Measurements from ENCODE around the gene CTSW.
A peak's percentile ranks its signal among the peaks of the same experiment; 100 is the strongest.

Gene CTSW

GRCh38 chr11:65921033-65921555 lies 41.5 kb downstream of the CTSW start:
- H3K4me3 ChIP-seq (ENCODE audit: control insufficient read depth, low read depth, low read length): peak overlapping the region; percentile 74
- DNase-seq (ENCODE audit: low read depth): no peak
- TF ChIP-seq, protein P1, sequence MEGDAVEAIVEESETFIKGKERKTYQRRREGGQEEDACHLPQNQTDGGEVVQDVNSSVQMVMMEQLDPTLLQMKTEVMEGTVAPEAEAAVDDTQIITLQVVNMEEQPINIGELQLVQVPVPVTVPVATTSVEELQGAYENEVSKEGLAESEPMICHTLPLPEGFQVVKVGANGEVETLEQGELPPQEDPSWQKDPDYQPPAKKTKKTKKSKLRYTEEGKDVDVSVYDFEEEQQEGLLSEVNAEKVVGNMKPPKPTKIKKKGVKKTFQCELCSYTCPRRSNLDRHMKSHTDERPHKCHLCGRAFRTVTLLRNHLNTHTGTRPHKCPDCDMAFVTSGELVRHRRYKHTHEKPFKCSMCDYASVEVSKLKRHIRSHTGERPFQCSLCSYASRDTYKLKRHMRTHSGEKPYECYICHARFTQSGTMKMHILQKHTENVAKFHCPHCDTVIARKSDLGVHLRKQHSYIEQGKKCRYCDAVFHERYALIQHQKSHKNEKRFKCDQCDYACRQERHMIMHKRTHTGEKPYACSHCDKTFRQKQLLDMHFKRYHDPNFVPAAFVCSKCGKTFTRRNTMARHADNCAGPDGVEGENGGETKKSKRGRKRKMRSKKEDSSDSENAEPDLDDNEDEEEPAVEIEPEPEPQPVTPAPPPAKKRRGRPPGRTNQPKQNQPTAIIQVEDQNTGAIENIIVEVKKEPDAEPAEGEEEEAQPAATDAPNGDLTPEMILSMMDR (conservative IDR thresholded peaks at IDR 0.05; ENCODE audit: control insufficient read depth, insufficient read depth, low read depth, low read length): no peak

DNA sequence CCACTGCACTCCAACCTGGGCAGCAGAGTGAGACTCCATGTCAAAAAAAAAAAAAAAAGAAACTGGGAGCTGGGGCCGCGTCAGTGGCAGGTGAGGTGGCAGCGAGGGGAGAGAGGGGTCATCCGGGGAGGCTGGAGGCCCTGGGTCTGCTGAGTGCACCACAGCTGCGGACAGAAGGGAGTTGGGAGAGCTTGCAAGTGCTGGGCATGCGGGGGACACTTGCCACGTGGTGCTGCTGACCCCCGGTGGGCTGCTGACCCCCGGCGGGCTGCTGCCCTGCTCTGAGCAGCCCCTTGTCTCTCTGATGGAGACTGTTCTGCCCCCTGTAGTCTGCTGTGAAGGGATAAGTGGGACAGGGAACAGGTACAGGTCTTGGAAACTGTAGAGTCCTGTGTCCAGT lies 42.2 kb downstream of the CTSW start:
- H3K4me3 ChIP-seq (ENCODE audit: control insufficient read depth, low read depth, low read length): no peak overlapping the region
- DNase-seq (ENCODE audit: low read depth): no peak

DNA sequence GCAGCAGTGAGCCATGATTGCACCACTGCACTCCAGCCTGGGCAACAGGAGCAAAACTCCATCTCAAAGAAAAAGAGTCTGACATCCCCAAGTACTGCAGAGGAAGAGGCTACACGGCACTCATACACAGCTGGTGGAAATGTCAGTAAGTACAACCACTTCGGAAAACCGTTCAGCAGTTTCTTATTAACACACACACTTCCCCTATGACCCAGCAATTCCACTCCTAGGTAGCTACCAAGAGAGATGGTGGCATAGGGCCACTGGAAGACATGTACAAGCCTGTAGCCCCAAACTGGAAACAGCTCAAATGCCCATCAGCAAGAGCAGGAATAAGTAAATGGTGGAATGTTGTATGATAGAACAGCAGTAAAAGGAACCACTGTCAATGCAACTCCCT lies 42.9 kb downstream of the CTSW start:
- no peak for DNase-seq (ENCODE audit: low read depth)
- TF ChIP-seq, protein P1 (conservative IDR thresholded peaks at IDR 0.05; ENCODE audit: control insufficient read depth, insufficient read depth, low read depth, low read length): no peak
- no peak overlapping the region for H3K4me3 ChIP-seq (ENCODE audit: control insufficient read depth, low read depth, low read length)

More for the DNA sequence above, 42.2 kb downstream of the CTSW start:
- TF ChIP-seq, protein P1 (conservative IDR thresholded peaks at IDR 0.05; ENCODE audit: control insufficient read depth, insufficient read depth, low read depth, low read length): no peak

DNA sequence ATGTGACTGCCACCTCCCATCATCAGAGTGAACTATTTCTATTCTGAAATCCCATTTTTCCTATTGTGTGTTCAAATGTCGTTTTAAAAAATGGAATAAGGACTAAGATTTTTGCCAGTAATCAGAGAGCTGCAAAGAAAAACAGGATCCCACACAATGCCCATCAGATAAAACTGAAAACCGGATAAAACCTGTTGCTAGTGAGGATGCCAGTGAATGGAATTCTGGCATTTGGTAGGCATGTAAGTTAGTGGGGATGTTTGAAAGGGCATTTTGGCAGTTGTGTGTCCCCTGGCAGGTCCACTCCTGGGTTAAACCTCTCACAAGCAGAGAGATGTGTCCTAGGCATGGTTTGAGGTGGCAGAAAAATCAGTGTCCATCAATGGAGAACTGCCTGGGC lies 45.8 kb downstream of the CTSW start:
- TF ChIP-seq, protein P1 (conservative IDR thresholded peaks at IDR 0.05; ENCODE audit: control insufficient read depth, insufficient read depth, low read depth, low read length): no peak
- no peak overlapping the region for H3K4me3 ChIP-seq (ENCODE audit: control insufficient read depth, low read depth, low read length)
- DNase-seq (ENCODE audit: low read depth): no peak

DNA sequence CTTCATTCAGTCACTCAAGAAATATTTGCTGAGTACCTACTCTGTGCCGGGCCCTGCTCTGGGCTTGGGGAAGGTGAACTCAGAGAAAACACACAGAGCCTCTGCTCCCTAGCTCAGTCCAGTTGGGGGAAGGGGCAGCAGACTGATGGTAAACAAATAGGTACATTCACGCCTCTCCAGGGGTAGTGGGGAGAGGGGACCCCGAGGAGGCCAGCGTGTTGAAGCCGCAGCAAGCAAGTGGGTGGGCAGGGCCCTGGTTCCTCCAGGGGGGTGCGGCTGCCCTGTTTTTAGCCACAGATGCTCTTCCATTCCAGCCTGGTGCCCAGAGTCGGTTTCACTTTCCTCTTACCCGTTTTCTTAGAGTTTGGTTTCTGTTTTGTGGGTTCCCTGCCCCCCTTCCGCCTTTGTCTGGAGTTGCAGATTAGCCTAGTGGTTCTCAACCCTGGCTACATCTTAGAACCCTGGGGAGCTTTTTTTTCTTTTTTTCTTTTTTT lies 48.3 kb downstream of the CTSW start:
- DNase-seq (ENCODE audit: low read depth): no peak
- no peak overlapping the region for H3K4me3 ChIP-seq (ENCODE audit: control insufficient read depth, low read depth, low read length)
- TF ChIP-seq, protein P1 (conservative IDR thresholded peaks at IDR 0.05; ENCODE audit: control insufficient read depth, insufficient read depth, low read depth, low read length): no peak

DNA sequence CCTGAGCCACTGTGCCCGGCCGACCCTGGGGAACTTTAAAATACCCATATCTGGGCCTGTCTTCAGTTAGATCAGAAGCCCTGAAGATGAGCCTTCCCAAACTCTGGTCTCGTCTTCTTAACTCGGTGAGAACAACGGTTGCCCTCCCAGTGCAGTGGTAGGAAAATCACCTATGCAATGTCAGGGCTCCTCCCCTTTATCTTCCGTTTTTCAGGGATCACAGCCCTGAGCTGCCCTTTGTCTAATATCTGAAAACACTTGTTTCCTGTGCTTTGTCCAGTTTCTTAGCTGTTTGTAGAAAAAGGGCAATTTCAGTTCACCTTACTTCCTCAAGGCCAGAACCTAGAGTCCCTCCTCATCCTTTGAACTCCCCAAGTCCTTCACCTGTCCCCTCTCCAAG lies 49.0 kb downstream of the CTSW start:
- no peak overlapping the region for H3K4me3 ChIP-seq (ENCODE audit: control insufficient read depth, low read depth, low read length)
- no peak for DNase-seq (ENCODE audit: low read depth)
- TF ChIP-seq, protein P1 (conservative IDR thresholded peaks at IDR 0.05; ENCODE audit: control insufficient read depth, insufficient read depth, low read depth, low read length): no peak
